NB4 (cell line): ENCODE measurements around the gene HDHD2.

Experiments used
- DNase-seq: peaks from one replicate; pipeline ENCODE4 v3.0.0; 2010; ENCODE audit warnings: low read depth
- H3K4me3 ChIP-seq: one replicate; pipeline ENCODE4 v1.5.1; 2011; ENCODE audit warnings: mild to moderate bottlenecking, low read depth, low read length, moderate library complexity
- CTCF ChIP-seq: IDR thresholded peaks from one replicate; pipeline ENCODE4 v1.5.1; 2012; ENCODE audit warnings: low read depth, low read length
- MAX ChIP-seq: IDR thresholded peaks from 2 replicates; pipeline ENCODE4 v1.6.1; 2011; ENCODE audit warnings: low read depth, low read length
- MYC ChIP-seq: IDR thresholded peaks from 2 replicates; pipeline ENCODE4 v1.6.1; 2011; ENCODE audit warnings: low read depth, low read length
- POLR2A ChIP-seq: IDR thresholded peaks from 2 replicates; pipeline ENCODE4 v1.6.1; 2011; ENCODE audit warnings: mild to moderate bottlenecking; ENCODE audit not compliant: insufficient read length; ENCODE audit errors: extremely low read depth

Gene HDHD2

DNA sequence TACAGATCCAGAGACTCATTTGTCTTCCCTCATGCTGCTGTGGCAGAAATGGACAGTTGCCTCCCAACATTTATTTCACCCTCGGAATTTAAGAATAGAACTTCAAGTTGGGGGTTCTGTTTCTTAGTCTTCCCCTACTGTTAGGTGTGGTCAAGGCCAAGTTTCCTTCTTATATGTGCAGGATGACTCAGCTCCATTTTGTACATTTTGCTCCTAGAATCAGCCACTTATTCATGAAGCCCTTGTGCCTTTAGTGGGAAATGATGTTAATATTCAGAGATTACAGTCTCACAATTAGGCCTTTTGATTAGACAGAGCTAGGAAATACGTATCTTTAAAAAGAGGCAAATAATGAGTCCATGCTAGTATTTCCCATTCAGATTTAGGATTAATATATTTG lies 68.7 kb downstream of the HDHD2 start:
- DNase-seq: no peak
- H3K4me3 ChIP-seq: no peak overlapping the region
- no peak for TF ChIP-seq MAX
- TF ChIP-seq POLR2A: no peak

DNA sequence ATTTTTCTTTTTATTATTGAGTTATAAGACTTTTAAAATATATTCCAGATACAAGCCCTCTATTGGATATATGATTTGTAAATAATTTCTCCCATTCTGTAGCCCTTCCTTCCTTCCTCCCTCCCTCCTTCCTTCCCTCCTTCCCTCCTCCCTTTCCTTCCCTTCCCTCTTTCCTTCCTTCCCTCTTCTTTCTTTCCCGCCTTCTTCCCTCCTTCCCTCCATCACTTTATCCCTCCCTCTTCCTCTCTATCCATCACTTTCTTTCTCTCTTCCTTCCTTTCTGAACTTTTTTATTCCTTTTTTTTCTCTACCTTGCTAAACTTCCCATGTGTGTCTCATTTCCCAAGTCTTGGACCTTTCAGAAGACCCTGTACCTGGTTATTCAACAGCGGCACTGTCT lies 69.4 kb downstream of the HDHD2 start:
- no peak for DNase-seq
- TF ChIP-seq MYC (no peak), POLR2A (no peak), MAX (no peak), CTCF (no peak)
- no peak overlapping the region for H3K4me3 ChIP-seq

GRCh38 chr18:47077111-47077510 lies 73.2 kb downstream of the HDHD2 start:
- H3K4me3 ChIP-seq: no peak overlapping the region
- TF ChIP-seq CTCF: no peak
- no peak for TF ChIP-seq MAX
- TF ChIP-seq MYC: no peak
- TF ChIP-seq POLR2A: no peak
- DNase-seq: no peak

GRCh38 chr18:47075098-47075883 lies 75.0 kb downstream of the HDHD2 start:
- no peak for TF ChIP-seq POLR2A
- H3K4me3 ChIP-seq: no peak overlapping the region
- no peak for DNase-seq

DNA sequence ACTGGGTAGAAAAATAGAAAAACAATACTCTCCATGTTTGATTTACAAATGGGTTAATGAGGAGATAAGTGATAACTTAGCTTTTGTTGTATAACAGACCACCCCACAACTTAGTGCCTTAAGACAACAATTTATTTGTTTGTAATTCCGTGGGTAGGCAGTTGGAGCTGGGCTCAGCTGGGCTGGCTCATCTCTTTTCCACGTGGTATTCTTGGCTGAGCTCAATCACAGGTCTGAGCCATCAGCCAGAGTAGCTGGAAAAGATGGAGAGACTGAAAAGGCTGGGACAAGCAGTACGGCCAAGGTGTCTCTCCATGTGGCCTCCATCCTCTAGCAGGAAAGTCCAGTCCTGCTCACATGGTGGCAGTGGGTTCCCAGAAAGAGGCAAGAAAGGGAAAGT lies 82.7 kb downstream of the HDHD2 start:
- TF ChIP-seq CTCF (no peak), MYC (no peak), MAX (no peak), POLR2A (no peak)
- H3K4me3 ChIP-seq: no peak overlapping the region
- DNase-seq: no peak

DNA sequence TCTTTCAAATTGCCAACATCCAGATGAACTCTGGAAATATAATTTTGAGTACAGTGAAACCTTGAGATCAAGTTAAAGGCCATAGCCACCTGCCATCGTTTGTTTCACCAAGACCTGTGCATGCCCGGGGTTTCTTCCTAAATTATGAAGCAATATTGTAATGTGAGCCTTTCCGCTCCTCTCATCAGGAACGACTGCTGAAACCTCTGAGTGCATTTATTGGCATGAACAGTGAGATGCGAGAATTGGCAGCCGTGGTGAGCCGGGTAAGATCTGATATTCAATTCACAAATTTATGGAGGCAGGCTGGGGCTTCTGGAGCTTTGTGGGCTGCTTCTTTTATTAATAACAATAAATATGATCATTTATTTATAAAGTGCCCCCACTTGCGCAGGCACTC lies 87.2 kb downstream of the HDHD2 start:
- DNase-seq: no peak

DNA sequence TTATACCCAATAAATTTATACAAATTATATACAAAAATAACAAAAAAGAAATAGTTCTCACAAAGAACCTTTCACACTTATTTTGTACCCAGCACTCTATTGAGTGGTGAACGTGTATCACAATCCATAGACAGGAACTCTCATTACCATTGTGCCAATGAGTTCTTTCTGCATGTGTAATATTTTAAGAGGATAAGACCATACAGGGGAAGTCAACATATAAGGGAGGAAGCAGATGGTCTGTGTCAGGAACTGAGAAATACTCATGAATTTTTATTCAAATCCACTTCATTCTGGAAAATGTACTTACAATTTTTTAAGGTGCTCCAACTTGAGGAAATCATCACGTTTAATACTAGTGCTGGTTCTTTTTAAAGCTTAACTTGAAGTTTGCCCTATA lies 87.8 kb downstream of the HDHD2 start:
- H3K4me3 ChIP-seq: no peak overlapping the region
- TF ChIP-seq CTCF (no peak), MYC (no peak), MAX (no peak), POLR2A (no peak)
- DNase-seq: no peak

More for the DNA sequence above, 87.2 kb downstream of the HDHD2 start:
- TF ChIP-seq MAX: no peak
- H3K4me3 ChIP-seq: no peak overlapping the region
